GM19468 (cell line): ENCODE results near the gene CDK5RAP2.

ENCODE experiments used
- ATAC-seq: cut with Tn5 transposase; IDR thresholded peaks from one replicate; pipeline ENCODE4 v1.9.1; 2021; ENCODE audit warnings: mild to moderate bottlenecking, moderate library complexity, moderate number of reproducible peaks; ENCODE audit not compliant: unreplicated experiment; ENCODE audit errors: extremely low read depth

CDK5RAP2 gene

DNA sequence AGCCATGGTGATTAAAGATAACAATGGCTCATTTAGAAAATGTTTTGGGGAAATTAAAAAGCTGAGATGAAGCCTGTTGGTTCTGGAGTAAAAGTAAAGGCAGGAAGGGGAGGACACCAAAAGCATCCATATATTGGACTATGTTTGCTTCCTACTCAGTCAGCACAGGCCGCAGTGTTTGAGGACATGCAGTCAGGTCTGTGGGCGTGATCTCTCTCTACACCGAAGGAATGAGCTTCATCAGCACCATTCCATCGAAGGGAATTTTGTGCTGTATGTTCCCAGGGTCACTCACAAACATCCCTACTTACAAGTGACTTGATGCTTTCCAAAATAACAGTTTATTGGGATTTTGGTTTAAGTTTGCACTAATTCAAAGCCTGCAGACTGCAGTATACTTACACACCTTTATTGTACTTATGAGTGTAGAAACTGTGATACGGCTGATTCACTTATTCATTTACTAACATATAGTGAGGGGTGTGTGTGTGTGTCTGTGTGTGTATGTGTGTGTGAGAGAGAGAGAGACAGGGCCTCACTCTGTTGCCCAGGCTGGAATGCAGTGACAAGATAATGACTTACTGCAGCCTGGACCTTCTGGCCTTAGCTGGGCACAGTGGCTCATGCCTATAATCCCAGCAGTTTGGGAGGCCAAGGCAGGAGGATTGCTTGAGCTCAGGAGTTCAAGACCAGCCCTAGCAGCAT, 13.4 kb upstream of the CDK5RAP2 start:
- no peak for ATAC-seq

- no peak for ATAC-seq
Measured at GRCh38 chr9:120592210-120592609, 12.2 kb upstream of the CDK5RAP2 start.

DNA sequence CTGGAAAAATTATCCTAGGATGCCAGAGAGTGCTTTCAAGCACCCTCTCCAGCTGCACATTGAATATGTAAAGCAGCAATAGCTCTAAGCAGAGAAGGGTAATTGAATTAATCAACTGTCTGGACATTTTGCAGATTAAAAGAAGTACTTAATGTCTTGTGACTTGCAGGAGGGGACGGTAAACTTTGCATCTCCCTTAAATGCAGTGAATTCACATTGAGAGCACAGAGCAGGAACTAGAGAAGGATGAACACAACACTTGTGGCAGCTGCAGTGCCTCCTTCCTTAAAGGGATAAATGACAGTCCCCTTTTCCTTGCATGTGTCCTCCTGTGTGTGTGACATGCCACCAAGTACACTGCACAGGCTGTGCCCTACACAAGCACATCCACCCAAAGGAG, 7.4 kb upstream of the CDK5RAP2 start:
- no peak for ATAC-seq

- peak; percentile 49 for ATAC-seq
Measured at GRCh38 chr9:120583958-120584369, 4.0 kb upstream of the CDK5RAP2 start.

DNA sequence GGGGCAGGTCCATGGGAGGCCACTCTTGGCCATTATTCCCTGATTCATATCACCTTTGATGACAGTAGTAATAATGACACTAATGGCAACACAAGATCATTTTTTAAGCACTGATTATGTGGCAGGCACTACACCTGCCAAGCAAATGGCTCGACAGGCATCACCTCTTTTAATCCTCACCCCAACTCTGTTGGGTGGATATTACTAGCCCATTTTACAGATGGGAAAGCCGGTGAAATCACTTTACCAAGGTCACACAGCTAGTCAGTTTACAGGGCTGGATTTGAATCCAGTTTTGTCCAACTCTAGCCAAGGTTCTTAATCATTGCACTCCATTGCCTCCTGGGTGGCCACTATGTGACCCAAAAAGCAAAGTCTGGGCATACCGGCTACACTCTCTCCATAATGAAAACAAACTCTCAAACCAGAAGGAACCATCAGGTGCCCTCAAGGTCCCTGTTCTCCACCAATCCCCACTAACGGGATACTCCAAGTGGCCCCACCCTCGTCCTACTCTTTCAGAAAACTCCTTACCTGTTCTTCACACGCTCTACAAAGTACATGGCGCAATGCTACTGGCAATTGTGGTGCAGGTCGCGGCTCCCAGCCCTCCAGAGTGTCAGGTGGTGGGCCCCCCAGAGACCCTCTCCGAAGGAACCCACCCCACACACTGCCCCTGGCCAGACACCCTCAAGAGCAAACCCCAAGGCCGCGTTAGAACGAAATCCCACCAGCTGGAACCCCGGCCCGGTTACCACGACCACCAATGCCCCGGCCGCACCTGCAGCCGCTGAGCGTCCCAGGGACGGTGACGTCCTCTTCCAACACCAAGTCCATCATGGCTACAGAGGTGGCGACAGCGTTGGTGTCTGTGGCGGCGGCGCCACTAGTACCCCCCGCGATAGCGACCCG, 572 bp downstream of the CDK5RAP2 start:
- ATAC-seq, result no peak

DNA sequence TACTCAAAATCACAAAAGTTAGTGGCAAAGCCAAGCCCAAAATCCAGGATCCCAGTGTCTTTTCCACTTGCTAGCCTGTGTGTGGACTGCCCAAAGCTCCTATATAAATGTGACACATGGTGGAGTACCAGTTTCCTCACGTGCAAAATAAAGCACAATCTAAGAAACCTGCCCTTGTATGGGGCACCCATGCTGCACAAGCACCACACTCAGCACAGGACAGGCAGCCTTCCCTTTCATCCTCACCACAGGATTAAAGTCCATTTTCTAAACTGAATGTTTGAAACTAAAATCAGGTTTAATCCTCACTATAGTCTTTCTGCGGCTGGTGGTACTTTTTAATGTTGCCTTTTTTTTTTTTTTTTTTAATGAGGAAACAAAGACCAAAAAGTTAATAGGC, 5.5 kb downstream of the CDK5RAP2 start:
- ATAC-seq, result no peak

GRCh38 chr9:120572472-120572871, 7.5 kb downstream of the CDK5RAP2 start:
- no peak for ATAC-seq

DNA sequence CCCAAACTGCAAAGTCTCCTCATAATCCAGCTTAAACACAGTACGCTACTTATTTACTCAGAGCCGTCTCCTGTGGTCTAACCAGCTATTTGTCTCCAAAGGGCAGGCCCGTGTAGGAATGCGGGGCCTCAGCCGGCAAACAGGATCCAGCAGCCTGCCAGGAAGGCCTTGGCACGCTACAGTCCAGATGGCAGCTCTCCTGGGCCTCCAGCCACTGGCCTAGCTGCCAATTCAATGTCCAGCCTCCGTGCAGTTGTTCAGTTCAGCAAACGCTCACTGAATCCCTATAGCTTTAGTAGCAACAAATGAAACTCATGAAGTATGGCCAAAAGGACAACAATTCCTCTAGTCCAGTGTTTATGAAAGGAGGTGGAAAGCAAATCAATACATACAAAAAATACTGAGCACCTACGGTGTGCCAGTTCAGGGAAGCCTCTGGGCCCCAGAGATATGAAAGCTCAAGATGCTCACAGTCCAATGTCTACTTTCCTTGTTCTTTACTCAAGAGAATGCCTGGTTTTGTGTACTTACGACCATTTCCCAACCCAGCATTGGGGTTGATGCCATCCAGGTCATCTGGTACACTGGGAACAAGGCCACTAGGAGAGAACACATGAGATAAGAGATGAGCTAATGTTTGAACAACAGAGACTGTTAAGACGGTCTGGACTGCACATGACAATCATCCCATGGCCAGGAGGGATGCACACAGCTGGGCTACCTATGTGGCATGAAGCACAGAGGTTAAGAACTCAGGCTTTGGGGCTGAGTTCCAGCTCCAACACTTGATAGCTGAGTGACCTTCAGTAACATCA, 8.3 kb downstream of the CDK5RAP2 start:
- ATAC-seq, result no peak

DNA sequence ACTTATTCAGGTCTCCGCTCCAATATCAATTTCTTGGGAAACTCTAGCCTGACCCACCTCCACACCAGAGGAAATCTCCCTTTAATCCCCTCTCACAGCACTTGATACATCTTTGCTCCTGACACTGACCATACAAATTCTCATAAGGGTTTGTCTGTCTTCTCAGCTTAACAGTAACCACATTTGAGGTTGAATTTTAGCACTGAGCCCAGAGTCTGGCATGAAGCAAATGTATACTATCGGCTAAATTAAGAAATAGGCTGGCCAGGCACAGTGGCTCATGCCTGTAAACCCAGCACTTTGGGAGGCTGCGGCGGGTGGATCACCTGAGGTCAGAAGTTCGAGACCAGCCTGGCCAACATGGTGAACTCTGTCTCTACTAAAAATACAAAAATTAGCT, 9.7 kb downstream of the CDK5RAP2 start:
- no peak for ATAC-seq

DNA sequence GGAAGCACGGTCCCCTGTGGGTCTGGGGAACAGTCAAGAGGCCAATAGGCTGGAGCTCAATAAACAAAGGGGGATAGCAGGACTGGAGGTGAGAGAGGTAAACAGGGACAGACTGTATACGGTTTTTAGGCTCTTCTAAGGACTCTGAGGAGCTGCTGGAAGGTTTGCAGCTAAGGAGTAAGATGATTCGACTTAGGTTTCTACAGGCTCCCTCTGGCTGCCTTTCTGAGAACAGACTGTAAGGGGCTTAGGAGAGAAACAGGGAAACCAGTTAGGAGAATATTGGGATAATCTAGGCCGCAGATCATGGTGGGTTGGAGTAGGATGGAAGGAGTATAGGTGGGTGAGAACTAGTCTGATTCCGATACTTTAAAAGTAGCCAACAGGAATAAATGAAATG, 10.4 kb downstream of the CDK5RAP2 start:
- ATAC-seq, result no peak

DNA sequence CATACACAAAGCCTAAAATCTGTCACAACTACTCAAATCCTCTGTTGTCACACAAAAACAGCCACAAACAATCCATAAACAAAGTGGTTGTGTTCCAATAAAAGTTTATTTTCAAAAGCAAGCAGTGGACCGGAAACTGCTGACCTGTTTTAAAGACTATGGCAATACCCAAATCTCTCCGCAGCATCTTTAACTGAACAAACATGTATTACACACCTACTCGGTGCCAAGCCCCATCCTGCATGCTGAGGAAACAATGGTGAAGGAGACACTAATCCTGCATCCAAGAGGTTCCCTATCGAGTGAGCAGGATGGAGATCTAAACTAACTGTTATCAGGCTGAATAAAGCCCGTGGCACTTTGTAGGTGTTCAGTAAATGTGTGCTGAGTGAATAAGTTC, 11.2 kb downstream of the CDK5RAP2 start:
- no peak for ATAC-seq

GRCh38 chr9:120567874-120568273, 12.1 kb downstream of the CDK5RAP2 start:
- ATAC-seq, result no peak

DNA sequence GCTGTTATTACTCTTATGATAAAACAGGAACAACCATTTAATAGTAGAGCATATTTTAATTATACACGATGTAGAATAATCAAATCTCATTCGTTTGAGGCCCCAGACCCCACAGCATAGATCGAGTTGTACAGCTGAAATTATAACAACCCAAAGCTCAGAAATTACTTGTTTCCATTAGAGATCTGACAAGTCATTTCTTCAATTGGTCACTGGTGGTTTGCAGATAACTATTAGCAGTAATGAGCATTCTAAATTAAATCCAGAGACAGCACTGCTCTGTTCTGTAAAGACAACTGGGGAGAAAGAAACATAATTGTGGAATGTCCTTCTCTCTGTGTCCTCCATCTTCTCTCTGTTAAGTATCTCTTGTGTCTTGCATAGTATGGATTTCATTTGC, 12.9 kb downstream of the CDK5RAP2 start:
- no peak for ATAC-seq

- ATAC-seq, result no peak
Measured at GRCh38 chr9:120564589-120564988, 15.4 kb downstream of the CDK5RAP2 start.

DNA sequence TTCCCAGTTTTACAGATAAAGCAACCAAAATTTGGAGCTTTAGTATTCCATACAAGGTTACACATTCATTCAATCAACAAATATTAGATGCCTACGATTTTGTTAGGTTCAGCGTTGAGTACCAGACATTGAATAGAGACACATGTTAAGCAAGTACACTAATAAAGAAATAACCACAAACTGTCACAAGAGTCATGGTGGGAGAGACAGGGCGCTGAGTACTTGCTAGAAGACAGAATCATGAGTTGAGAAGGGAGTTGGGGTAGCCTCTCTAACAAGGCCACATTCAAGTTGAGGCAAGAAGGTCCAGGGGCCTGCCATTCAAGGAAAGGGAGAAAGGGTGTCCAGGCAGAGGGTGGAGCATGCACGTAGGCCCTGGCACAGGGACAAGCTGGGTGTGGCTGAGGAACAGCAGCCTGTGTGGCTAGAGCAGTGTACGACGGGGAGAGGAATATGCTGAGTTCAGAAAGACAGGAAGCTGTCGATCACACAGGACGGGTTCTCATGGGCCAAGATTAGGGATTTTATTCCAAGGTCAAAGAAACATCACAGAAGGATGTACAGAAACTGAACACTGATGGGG, 17.0 kb downstream of the CDK5RAP2 start:
- no peak for ATAC-seq

DNA sequence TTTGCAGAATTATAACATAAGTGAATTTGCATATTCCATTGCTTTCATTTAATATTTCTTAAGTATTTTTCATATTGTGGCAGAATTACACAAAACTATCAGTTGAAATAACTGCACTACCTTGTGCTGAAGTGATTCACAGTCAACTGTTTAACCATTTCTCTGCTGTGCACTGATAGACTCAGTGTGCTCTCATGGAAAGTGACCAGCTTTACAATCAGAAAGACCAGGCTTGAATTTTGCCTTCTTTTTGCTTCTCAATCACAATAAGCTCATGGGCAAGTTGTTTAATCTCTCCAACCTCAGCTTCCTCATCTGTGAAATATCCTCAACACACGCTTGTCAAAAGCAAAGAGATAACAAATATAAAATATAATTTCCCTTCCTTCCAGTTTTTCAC, 18.3 kb downstream of the CDK5RAP2 start:
- no peak for ATAC-seq

GRCh38 chr9:120559546-120559945, 20.4 kb downstream of the CDK5RAP2 start:
- no peak for ATAC-seq

DNA sequence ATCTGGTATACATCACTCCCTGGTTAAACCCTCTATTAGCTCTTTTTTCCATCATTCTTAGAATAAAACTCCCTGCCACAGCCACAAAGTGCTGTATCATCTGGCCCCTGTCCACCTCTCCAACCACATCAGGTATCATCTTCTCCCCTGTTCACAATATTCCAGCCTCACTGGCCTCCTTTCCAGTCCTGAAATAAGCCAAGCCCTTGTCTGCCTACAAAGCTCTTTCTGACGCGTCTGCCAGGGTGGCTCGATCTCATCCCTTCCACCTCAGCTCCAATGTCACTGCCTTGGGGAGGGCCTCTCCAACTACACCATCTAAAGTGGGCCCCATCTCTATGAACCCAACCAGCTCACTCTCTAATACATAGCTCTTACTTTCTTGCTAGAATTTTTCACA, 21.5 kb downstream of the CDK5RAP2 start:
- ATAC-seq, result no peak

- no peak for ATAC-seq
Measured at GRCh38 chr9:120557205-120557604, 22.8 kb downstream of the CDK5RAP2 start.

- no peak for ATAC-seq
Measured at GRCh38 chr9:120556775-120557174, 23.2 kb downstream of the CDK5RAP2 start.
